Brain microvascular endothelial cell (primary cell): ENCODE results near the gene TLN1.

Experiments used
- DNase-seq: peaks from one replicate; pipeline ENCODE4 v3.0.0-alpha.2; 2020
- H3K27ac ChIP-seq: fragments of 250-450 bp; sonication (Bioruptor Pico); 2 replicates; pipeline ENCODE4 v1.5.1; 2020; ENCODE audit warnings: mild to moderate bottlenecking, moderate library complexity
- H3K27me3 ChIP-seq: fragments of 250-450 bp; sonication (Bioruptor Pico); replicated peaks from 2 replicates; pipeline ENCODE4 v1.5.1; 2020; ENCODE audit warnings: mild to moderate bottlenecking
- H3K36me3 ChIP-seq: fragments of 250-450 bp; sonication (Bioruptor Pico); replicated peaks from 2 replicates; pipeline ENCODE4 v1.5.1; 2020; ENCODE audit warnings: mild to moderate bottlenecking
- H3K4me3 ChIP-seq: 2 replicates; pipeline ENCODE4 v1.5.1; 2011; ENCODE audit warnings: low read depth, mild to moderate bottlenecking, control low read depth, low read length, moderate library complexity
- CTCF ChIP-seq: IDR thresholded peaks from 2 replicates; pipeline ENCODE4 v1.5.1; 2011; ENCODE audit warnings: low read depth, mild to moderate bottlenecking, moderate library complexity, low read length, control low read depth, inconsistent platforms; ENCODE audit errors: missing control alignments
- in situ Hi-C: cut with HindIII; loops from 2 replicates; pipeline ENCODE4 v1.10.0; 2017; ENCODE audit warnings: low sequenced_read_pairs, low pct_ligation_motif_present

TLN1 gene

GRCh38 chr9:35675204-35675603 lies 56.8 kb downstream of the TLN1 start:
- Histone ChIP-seq H3K36me3 (no peaks in the 10 kb centered on the region), H3K27me3 (no peaks in the 10 kb centered on the region), H3K4me3 (peak overlapping the region; percentile 56), H3K27ac (no peak overlapping the region)
- no peak for DNase-seq
- in situ Hi-C loops, result no loop called here
- TF ChIP-seq CTCF, result no peak

DNA sequence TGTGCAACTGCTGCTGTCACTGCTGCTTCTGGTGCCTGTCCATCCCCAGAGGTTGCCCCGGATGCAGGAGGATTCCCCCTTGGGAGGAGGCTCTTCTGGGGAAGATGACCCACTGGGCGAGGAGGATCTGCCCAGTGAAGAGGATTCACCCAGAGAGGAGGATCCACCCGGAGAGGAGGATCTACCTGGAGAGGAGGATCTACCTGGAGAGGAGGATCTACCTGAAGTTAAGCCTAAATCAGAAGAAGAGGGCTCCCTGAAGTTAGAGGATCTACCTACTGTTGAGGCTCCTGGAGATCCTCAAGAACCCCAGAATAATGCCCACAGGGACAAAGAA lies 58.0 kb downstream of the TLN1 start:
- H3K36me3 ChIP-seq, result no peaks in the 10 kb centered on the region
- in situ Hi-C loops, result no loop called here
- H3K27me3 ChIP-seq, result no peaks in the 10 kb centered on the region
- no peak overlapping the region for H3K4me3 ChIP-seq
- TF ChIP-seq CTCF, result no peak
- no peak for DNase-seq
- no peak overlapping the region for H3K27ac ChIP-seq

DNA sequence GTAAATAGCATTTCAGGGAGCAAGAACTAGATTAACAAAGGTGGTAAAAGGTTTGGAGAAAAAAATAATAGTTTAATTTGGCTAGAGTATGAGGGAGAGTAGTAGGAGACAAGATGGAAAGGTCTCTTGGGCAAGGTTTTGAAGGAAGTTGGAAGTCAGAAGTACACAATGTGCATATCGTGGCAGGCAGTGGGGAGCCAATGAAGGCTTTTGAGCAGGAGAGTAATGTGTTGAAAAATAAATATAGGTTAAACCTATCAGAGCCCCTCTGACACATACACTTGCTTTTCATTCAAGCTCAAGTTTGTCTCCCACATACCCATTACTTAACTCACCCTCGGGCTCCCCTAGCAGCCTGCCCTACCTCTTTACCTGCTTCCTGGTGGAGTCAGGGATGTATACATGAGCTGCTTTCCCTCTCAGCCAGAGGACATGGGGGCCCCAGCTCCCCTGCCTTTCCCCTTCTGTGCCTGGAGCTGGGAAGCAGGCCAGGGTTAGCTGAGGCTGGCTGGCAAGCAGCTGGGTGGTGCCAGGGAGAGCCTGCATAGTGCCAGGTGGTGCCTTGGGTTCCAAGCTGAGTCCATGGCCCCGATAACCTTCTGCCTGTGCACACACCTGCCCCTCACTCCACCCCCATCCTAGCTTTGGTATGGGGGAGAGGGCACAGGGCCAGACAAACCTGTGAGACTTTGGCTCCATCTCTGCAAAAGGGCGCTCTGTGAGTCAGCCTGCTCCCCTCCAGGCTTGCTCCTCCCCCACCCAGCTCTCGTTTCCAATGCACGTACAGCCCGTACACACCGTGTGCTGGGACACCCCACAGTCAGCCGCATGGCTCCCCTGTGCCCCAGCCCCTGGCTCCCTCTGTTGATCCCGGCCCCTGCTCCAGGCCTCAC lies 58.6 kb downstream of the TLN1 start, which contains the start of gene CA9:
Gene CA9, plus strand, starts transcription at position 797 of the 893 bp plus-strand sequence. Its CDS starts 32 bp downstream, at position 829.
- Histone ChIP-seq H3K36me3 (no peaks in the 10 kb centered on the region), H3K4me3 (no peak within 1 kb of the TSS), H3K27ac (no peak within 1 kb of the TSS), H3K27me3 (no peaks in the 10 kb centered on the region)
- no peak for DNase-seq
- no peak for TF ChIP-seq CTCF
- in situ Hi-C loops, result no loop called here

DNA sequence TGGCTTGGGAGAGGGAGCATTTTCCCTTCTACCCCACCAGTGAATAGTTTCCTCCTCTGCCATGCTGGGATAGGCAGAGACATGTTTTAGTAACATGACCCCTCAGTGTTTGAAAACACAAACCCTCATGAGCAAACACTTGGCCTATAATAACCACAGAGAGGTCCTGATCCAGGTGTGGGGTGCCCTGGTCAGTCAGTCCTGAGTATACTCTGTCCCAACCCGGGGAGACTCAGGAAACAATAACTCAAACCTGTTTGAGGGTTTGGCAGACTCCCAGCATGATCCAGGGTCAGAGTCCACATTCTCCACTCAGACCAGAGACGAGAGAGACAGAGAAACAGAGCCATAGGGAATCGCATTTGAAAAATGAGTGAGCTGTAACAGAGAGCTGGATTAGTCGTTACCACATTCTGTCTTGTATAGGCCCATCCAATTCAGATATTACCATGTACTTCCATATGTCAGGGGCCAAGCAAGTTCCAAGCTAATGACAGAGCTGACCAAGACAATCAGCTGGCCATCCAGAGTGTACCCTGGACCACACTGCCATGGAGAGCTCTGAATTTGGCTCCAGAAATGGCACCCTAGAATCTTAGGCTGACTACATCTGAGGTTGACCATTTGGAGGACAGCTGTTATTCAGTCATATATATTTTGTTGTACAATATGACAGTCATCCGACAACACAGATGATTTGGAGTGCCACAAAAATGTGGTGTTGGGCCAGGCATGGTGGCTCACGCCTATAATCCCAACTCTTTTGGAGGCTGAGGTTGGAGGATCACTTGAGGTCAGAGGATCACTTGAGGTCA lies 62.5 kb downstream of the TLN1 start:
- DNase-seq, result no peak
- Histone ChIP-seq H3K36me3 (no peaks in the 10 kb centered on the region), H3K27ac (no peak overlapping the region), H3K27me3 (no peaks in the 10 kb centered on the region), H3K4me3 (no peak overlapping the region)
- TF ChIP-seq CTCF, result no peak
- in situ Hi-C loops, result no loop called here

DNA sequence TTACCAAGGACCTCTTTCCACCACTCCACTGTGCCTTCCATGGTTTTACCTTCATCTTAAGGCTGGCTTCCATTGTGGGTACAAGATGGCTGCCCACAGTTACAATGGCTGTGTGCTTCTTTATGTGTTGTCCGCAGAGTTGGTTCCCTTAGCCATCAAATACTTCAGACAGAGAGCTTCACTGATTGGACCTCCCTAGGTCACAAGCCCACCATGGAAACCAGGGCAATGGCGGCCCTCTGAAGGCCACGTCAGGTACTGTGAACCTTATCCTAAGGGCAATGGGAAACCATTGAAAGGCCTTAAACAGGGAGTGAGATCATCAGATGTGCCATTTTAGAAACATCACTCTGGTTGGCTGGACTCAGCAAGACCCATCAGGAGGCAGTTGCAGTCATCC lies 64.1 kb downstream of the TLN1 start:
- in situ Hi-C loops, result no loop called here
- H3K4me3 ChIP-seq, result no peak overlapping the region
- no peak for TF ChIP-seq CTCF
- H3K27ac ChIP-seq, result no peak overlapping the region
- no peaks in the 10 kb centered on the region for H3K36me3 ChIP-seq
- no peak for DNase-seq
- no peaks in the 10 kb centered on the region for H3K27me3 ChIP-seq
